GM19023 (cell line): ENCODE data around the gene UBE2D2.
A peak's percentile ranks its signal among the peaks of the same experiment; 100 is the strongest.
"Not testable (repeated sequence)": the region's sequence is repeated elsewhere in the genome, so short reads cannot be mapped to it uniquely, and the experiment has no call there.

ENCODE experiments used
- ATAC-seq: cut with Tn5 transposase; IDR thresholded peaks from one replicate; pipeline ENCODE4 v1.9.1; 2021; ENCODE audit warnings: mild to moderate bottlenecking, moderate library complexity; ENCODE audit not compliant: unreplicated experiment

Gene UBE2D2

DNA sequence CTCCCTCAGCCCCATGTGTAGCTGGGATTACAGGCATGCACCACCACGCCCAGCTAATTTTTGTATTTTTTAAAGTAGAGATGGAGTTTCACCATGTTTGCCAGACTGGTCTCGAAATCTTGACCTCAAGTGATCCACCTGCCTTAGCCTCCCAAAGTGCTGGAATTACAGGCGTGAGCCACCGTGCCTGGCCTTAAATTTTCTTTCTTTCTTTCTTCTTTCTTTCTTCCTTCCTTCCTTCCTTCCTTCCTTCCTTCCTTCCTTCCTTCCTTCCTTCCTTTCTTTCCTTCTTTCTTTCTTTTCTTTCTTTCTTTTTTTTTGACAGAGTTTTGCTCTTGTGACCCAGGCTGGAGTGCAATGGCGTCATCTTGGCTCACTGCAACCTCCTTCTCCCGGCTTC, 14.5 kb upstream of the UBE2D2 start:
- ATAC-seq = not testable (repeated sequence)

DNA sequence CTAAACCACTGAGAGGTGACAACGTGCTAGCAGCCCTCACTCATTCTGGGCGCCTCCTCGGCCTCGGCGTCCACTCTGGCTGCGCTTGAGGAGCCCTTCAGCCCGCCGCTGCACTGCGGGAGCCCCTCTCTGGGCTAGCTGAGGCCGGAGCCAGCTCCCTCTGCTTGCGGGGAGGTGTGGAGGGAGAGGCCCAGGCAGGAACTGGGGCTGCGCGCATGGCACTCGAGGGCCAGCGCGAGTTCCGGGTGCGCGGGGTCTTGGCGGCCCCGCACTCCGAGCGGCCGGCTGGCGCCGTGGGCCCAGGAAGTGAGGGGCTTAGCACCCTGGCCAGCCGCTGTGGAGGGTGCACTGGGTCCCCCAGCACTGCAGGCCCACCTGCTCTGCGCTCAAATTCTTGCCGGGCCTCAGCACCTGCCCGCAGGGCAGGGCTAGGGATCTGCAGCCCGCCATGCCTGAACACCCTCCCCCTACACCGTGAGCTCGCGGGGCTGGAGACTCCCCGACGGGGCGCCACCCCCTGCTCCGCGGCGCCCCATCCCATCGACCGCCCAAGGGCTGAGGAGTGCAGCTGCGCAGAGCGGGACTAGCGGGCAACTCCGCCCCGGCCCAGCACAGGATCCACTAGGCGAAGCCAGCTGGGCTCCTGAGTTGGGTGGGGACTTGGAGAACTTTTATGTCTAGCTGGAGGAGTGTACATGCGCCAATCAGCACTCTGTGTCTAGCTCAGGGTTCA, 11.8 kb upstream of the UBE2D2 start:
- no peak for ATAC-seq

GRCh38 chr5:139550051-139550872, 10.9 kb upstream of the UBE2D2 start:
- ATAC-seq = not testable (repeated sequence)

DNA sequence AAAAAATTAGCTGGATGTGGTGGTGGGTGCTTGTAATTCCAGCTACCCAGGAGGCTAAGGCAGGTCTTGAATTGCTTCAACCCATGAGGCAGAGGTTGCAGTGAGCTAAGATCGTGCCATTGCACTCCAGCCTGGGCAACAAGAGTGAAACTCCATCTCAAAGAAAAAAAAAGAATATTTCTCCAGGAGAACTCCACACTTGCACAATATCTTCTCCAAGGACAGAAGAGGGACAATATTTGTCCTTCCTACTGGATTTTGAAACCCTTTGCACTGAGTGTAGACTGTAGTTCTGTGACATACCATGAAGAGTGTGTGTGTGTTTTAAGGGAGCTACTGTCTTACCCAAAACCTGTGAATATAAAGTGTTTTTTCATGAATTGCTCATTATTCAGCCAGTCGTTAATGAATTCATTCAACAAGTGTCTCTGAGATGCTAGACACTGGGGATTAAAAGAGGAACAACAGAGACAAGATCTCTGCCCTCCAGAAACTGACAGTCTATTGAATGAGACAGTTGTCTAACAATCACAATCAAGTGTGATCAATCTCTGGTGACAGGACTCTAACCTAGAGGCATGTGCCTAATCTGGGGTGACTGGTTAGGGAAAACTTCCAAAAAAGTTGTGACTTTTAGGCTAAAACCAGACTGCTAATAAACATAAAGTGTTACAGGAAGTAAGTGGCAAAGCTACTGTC, 9.8 kb upstream of the UBE2D2 start:
- ATAC-seq = no peak

- ATAC-seq = no peak
Observed at GRCh38 chr5:139552893-139553575, 8.1 kb upstream of the UBE2D2 start.

DNA sequence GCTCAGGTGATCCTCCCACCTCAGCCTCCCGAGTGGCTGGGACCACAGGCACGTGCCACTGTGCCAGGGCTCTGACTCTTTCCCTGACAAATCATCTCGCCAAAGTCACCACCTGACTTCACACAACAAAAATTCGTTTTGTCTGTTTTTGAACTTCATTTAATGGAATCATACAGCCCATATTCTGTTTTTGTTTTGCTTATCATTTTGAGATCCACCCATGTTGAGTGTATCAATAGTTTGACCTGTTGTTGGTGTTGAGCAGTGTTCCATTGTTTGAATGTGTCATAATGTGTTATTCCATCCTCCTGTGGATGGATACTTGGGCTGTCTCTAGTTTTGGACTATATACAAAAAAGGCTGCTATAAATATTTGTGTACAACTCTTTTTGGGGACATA, 6.9 kb upstream of the UBE2D2 start:
- no peak for ATAC-seq

GRCh38 chr5:139557811-139558210, 3.3 kb upstream of the UBE2D2 start:
- ATAC-seq = no peak

GRCh38 chr5:139561655-139562451, 714 bp downstream of the UBE2D2 start:
- peak; percentile 24 for ATAC-seq

- ATAC-seq = no peak
Observed at GRCh38 chr5:139562847-139563246, 1.7 kb downstream of the UBE2D2 start.

- peak; percentile 33 for ATAC-seq
Observed at GRCh38 chr5:139565411-139566305, 4.5 kb downstream of the UBE2D2 start.

DNA sequence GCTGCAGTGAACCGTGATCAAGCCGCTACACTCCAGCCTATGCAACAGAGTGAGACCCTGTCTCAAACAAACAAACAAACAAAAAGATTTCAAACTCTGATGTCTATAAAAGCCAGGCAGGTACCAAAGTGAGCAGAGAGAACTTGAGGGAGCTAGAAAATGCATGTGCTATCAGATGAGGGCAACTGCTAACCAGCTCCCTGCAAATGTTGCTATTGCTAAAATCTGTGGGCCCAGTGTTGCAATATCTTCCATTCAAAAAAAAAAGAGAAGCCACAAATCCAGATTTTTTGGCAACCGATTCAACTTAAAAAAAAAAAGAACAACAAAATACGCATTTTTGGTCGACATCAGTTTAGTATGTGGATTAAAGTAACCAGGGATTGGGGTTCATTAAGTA, 5.5 kb downstream of the UBE2D2 start:
- no peak for ATAC-seq

- no peak for ATAC-seq
Observed at GRCh38 chr5:139569270-139569955, 8.3 kb downstream of the UBE2D2 start.

DNA sequence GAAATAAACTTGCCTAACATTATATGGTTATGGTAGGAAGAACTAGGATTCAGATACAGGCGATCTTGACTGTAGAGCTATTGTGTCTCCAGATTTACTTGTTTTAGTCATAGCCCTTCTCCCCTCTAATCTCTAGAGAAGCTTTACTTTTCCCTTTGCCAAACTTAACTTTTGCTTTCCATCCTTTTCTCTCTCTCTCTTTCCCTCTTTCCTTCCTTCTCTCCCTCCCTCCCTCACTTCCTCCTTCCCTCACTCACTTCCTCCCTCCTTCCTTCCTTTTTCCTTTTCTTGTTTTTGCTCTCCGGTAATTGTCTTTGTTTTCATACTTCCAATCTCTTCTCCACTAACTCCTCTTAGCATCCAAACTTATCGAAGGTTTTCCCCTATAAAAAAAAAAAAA, 10.4 kb downstream of the UBE2D2 start:
- ATAC-seq = no peak

GRCh38 chr5:139571966-139572365, 10.8 kb downstream of the UBE2D2 start:
- ATAC-seq = no peak

GRCh38 chr5:139574641-139575312, 13.6 kb downstream of the UBE2D2 start:
- no peak for ATAC-seq

- no peak for ATAC-seq
Observed at GRCh38 chr5:139575313-139575646, 14.1 kb downstream of the UBE2D2 start.

DNA sequence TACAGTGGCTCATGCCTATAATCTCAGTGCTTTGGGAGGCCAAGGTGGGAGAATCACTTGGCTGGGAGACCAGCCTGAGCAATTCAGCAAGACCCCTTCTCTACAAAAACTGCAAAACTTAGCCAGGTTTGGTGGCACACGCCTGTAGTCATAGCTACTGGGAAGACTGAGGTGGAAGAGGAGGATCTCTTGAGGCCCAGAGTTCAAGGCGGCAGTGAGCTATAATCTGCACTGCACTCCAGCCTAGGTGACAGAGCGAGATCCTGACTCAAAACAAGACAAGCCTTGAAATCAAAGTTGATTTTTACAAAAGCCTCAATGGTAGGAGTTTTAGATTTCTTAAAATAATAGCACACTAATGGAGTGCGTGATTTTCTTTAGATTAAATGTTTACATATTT, 14.6 kb downstream of the UBE2D2 start:
- ATAC-seq = no peak

GRCh38 chr5:139577689-139578290, 16.7 kb downstream of the UBE2D2 start:
- no peak for ATAC-seq
